ENCODE results near the gene KRT40. TPM values are rescaled to one million over a fixed set of nuclear protein-coding genes. Genes with fewer than 3 reads are reported as not detected.
A peak's percentile ranks its signal among the peaks of the same experiment; 100 is the strongest.

KRT40 gene
- total RNA-seq, 1 donor from 2014 or later, result not detected

- DNase-seq (ENCODE audit: missing footprints) (no peak), ATAC-seq (no peak)
- intact Hi-C loops (cut with DNase I), result no loop called here
Observed at GRCh38 chr17:40958086-40958953, 25.8 kb downstream of the KRT40 start.

- ATAC-seq, result no peak
- intact Hi-C loops (cut with DNase I), result no loop called here
- no peak for DNase-seq (ENCODE audit: missing footprints)
Observed at GRCh38 chr17:40956401-40957254, 27.5 kb downstream of the KRT40 start.

- intact Hi-C loops (cut with DNase I), result no loop called here
- ATAC-seq, result no peak
- DNase-seq (ENCODE audit: missing footprints), result no peak
Observed at GRCh38 chr17:40953881-40954280, 30.2 kb downstream of the KRT40 start.

GRCh38 chr17:40952661-40953060, 31.5 kb downstream of the KRT40 start:
- no peak for DNase-seq (ENCODE audit: missing footprints)
- ATAC-seq, result no peak
- intact Hi-C loops (cut with DNase I), result no loop called here

GRCh38 chr17:40952154-40952553, 32.0 kb downstream of the KRT40 start:
- DNase-seq (ENCODE audit: missing footprints) (no peak), ATAC-seq (no peak)
- intact Hi-C loops (cut with DNase I), result no loop called here

GRCh38 chr17:40951011-40951622, 33.0 kb downstream of the KRT40 start:
- ATAC-seq (no peak), DNase-seq (ENCODE audit: missing footprints) (no peak)
- intact Hi-C loops (cut with DNase I), result no loop called here

GRCh38 chr17:40950176-40950575, 34.0 kb downstream of the KRT40 start:
- intact Hi-C loops (cut with DNase I), result no loop called here
- ATAC-seq (no peak), DNase-seq (ENCODE audit: missing footprints) (no peak)

- intact Hi-C loops (cut with DNase I), result no loop called here
- ATAC-seq (no peak), DNase-seq (ENCODE audit: missing footprints) (no peak)
Observed at GRCh38 chr17:40949418-40949817, 34.7 kb downstream of the KRT40 start.

- ATAC-seq (no peak), DNase-seq (ENCODE audit: missing footprints) (no peak)
- intact Hi-C loops (cut with DNase I), result no loop called here
Observed at GRCh38 chr17:40947929-40948328, 36.2 kb downstream of the KRT40 start.

GRCh38 chr17:40945414-40945813, 38.7 kb downstream of the KRT40 start:
- intact Hi-C loops (cut with DNase I), result no loop called here
- DNase-seq (ENCODE audit: missing footprints), result no peak
- no peak for ATAC-seq

GRCh38 chr17:40944531-40944930, 39.6 kb downstream of the KRT40 start:
- no peak for DNase-seq (ENCODE audit: missing footprints)
- intact Hi-C loops (cut with DNase I), result no loop called here
- no peak for ATAC-seq

GRCh38 chr17:40942553-40942952, 41.6 kb downstream of the KRT40 start:
- intact Hi-C loops (cut with DNase I), result no loop called here
- DNase-seq (ENCODE audit: missing footprints) (no peak), ATAC-seq (no peak)

- intact Hi-C loops (cut with DNase I), result no loop called here
- no peak for ATAC-seq
Observed at GRCh38 chr17:40940266-40940665, 43.9 kb downstream of the KRT40 start.

GRCh38 chr17:40938981-40939380, 45.1 kb downstream of the KRT40 start:
- intact Hi-C loops (cut with DNase I), result no loop called here
- no peak for ATAC-seq
- DNase-seq (ENCODE audit: missing footprints), result no peak

More at GRCh38 chr17:40940266-40940665, 43.9 kb downstream of the KRT40 start:
- no peak for DNase-seq (ENCODE audit: missing footprints)

GRCh38 chr17:40937384-40937819, 46.7 kb downstream of the KRT40 start, which contains the start of gene KRT23:
Gene KRT23 (minus strand): TSS chr17:40937646. CDS start chr17:40936603, 1,043 bp downstream.
- intact Hi-C loops (cut with DNase I), result no loop called here
- DNase-seq (ENCODE audit: missing footprints), result no peak
- ATAC-seq, result no peak

GRCh38 chr17:40936976-40937375, 47.1 kb downstream of the KRT40 start:
- intact Hi-C loops (cut with DNase I), result no loop called here
- ATAC-seq (no peak), DNase-seq (ENCODE audit: missing footprints) (no peak)

- DNase-seq (ENCODE audit: missing footprints) (peak; percentile 66), ATAC-seq (no peak)
- intact Hi-C loops (cut with DNase I), result no loop called here
Observed at GRCh38 chr17:40936437-40936971, 47.6 kb downstream of the KRT40 start.

- intact Hi-C loops (cut with DNase I), result no loop called here
- DNase-seq (ENCODE audit: missing footprints) (no peak), ATAC-seq (no peak)
Observed at GRCh38 chr17:40935624-40936023, 48.5 kb downstream of the KRT40 start.

- ATAC-seq (no peak), DNase-seq (ENCODE audit: missing footprints) (no peak)
- intact Hi-C loops (cut with DNase I), result no loop called here
Observed at GRCh38 chr17:40932608-40933007, 51.5 kb downstream of the KRT40 start.
